Measurements from ENCODE around the gene DPP6. TPM values are rescaled to one million over a fixed set of nuclear protein-coding genes. Genes with fewer than 3 reads are reported as not detected.

DPP6 gene
- total RNA-seq, 1 donor from 2014 or later = 0.39 TPM

DNA sequence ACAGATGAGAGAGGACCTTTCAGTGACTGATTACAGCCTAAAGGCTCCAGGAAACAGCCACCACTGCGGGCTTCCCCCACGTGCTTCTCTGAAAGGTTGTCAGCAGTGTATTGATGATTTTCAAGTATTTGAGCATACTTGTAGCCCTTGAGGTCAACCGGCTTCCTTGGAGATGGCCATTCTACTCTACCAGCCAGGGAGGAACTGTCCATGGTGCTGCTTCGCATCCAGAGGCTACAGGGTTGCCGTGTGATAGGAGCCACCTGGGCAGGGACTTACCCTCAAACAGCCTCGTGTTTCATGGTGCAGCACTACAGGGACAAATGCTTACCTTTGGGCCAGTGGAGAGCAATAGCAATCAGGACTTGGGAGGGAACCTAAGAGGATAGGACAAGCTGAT lies 179.5 kb downstream of the DPP6 start:
- Histone ChIP-seq H3K27ac (no peak overlapping the region), H3F3A (ENCODE audit: low read depth) (no peaks in the 10 kb centered on the region), H4K20me1 (ENCODE audit: low read depth) (no peaks in the 10 kb centered on the region), H2AFZ (replicated peaks) (no peak overlapping the region), H3K27me3 (no peaks in the 10 kb centered on the region), H3K4me3 (no peak overlapping the region), H3K9me3 (ENCODE audit: low read depth) (no peaks in the 10 kb centered on the region), H3K36me3 (no peaks in the 10 kb centered on the region), H3K4me2 (no peak overlapping the region), H3K9ac (no peak overlapping the region), H3K4me1 (no peaks in the 10 kb centered on the region), H3K79me2 (ENCODE audit: low read depth) (no peaks in the 10 kb centered on the region)
- H3K9me3 Mint-ChIP-seq = no peaks in the 10 kb centered on the region
- TF ChIP-seq EZH2 (IDR thresholded peaks at IDR 0.05) (no peak), EZH2phosphoT487 (IDR thresholded peaks at IDR 0.05) (no peak), CTCF (IDR thresholded peaks at IDR 0.05) (no peak)
- no peak overlapping the region for H3K4me3 Mint-ChIP-seq
- H3K27me3 Mint-ChIP-seq (ENCODE audit: insufficient read depth, low read depth) = no peaks in the 10 kb centered on the region
- no peak overlapping the region for H3K27ac Mint-ChIP-seq
- H3K4me1 Mint-ChIP-seq = no peaks in the 10 kb centered on the region
- H3K36me3 Mint-ChIP-seq = no peaks in the 10 kb centered on the region
- peak; percentile 82 for DNase-seq (ENCODE audit: low spot score)

- H3K36me3 ChIP-seq = no peaks in the 10 kb centered on the region
- no peaks in the 10 kb centered on the region for H3K27me3 Mint-ChIP-seq (ENCODE audit: insufficient read depth, low read depth)
- no peaks in the 10 kb centered on the region for H4K20me1 ChIP-seq (ENCODE audit: low read depth)
- no peaks in the 10 kb centered on the region for H3F3A ChIP-seq (ENCODE audit: low read depth)
- H3K9me3 Mint-ChIP-seq = no peaks in the 10 kb centered on the region
- no peak for DNase-seq (ENCODE audit: low spot score)
- no peak for TF ChIP-seq EZH2 (IDR thresholded peaks at IDR 0.05)
- TF ChIP-seq CTCF (IDR thresholded peaks at IDR 0.05) = no peak
- no peak for TF ChIP-seq EZH2phosphoT487 (IDR thresholded peaks at IDR 0.05)
- no peaks in the 10 kb centered on the region for H3K79me2 ChIP-seq (ENCODE audit: low read depth)
- no peaks in the 10 kb centered on the region for H3K27me3 ChIP-seq
- H3K27ac Mint-ChIP-seq = no peak overlapping the region
- H3K4me1 ChIP-seq = no peaks in the 10 kb centered on the region
- H3K27ac ChIP-seq = no peak overlapping the region
- H3K4me1 Mint-ChIP-seq = no peaks in the 10 kb centered on the region
- H3K9me3 ChIP-seq (ENCODE audit: low read depth) = no peaks in the 10 kb centered on the region
- no peak overlapping the region for H3K9ac ChIP-seq
- H3K4me3 Mint-ChIP-seq = no peak overlapping the region
- no peak overlapping the region for H3K4me3 ChIP-seq
- no peak overlapping the region for H2AFZ ChIP-seq (replicated peaks)
- no peak overlapping the region for H3K4me2 ChIP-seq
- H3K36me3 Mint-ChIP-seq = no peaks in the 10 kb centered on the region
Observed at GRCh38 chr7:154232700-154233099, 180.5 kb downstream of the DPP6 start.

DNA sequence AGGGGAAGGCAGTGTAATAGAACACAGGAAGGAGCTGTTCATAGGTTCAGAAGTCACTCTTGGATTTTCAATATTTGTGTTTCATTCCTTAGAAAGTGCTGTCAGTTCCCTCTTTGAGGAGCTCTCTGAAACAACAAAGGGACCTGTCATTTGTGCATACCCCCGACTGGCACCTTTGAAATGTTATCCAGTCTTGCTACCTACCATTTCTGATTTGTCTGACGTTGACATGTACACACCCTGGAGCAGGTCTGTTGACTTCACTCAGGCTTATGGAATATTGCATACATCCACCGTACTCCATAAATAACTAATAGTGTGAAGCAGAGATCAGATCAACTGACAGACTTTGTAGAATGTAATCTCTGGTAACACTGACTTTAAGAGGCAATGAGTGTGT lies 189.8 kb downstream of the DPP6 start:
- H3K4me3 ChIP-seq = no peak overlapping the region
- H3K4me2 ChIP-seq = no peak overlapping the region
- Mint-ChIP-seq H3K4me3 (no peak overlapping the region), H3K36me3 (no peaks in the 10 kb centered on the region), H3K27ac (no peak overlapping the region), H3K4me1 (no peaks in the 10 kb centered on the region), H3K27me3 (ENCODE audit: insufficient read depth, low read depth) (peaks cover 2% of the 10 kb centered on the region), H3K9me3 (peaks cover 16% of the 10 kb centered on the region)
- H3F3A ChIP-seq (ENCODE audit: low read depth) = no peaks in the 10 kb centered on the region
- no peaks in the 10 kb centered on the region for H3K36me3 ChIP-seq
- no peaks in the 10 kb centered on the region for H3K27me3 ChIP-seq
- no peaks in the 10 kb centered on the region for H3K4me1 ChIP-seq
- no peaks in the 10 kb centered on the region for H4K20me1 ChIP-seq (ENCODE audit: low read depth)
- H3K79me2 ChIP-seq (ENCODE audit: low read depth) = no peaks in the 10 kb centered on the region
- H2AFZ ChIP-seq (replicated peaks) = no peak overlapping the region
- DNase-seq (ENCODE audit: low spot score) = no peak
- H3K9me3 ChIP-seq (ENCODE audit: low read depth) = no peaks in the 10 kb centered on the region
- no peak overlapping the region for H3K27ac ChIP-seq
- no peak for TF ChIP-seq EZH2phosphoT487 (IDR thresholded peaks at IDR 0.05)
- TF ChIP-seq CTCF (IDR thresholded peaks at IDR 0.05) = no peak
- no peak for TF ChIP-seq EZH2 (IDR thresholded peaks at IDR 0.05)
- H3K9ac ChIP-seq = no peak overlapping the region

Measured in neural progenitor cell (in vitro differentiated cells).